Upper lobe of right lung (tissue), 1 donor: ENCODE data around the gene MEIKIN. TPM values are rescaled to one million over a fixed set of nuclear protein-coding genes. Genes with fewer than 3 reads are reported as not detected.
A peak's percentile ranks its signal among the peaks of the same experiment; 100 is the strongest.

Experiments
- ATAC-seq: fragments of 200-7000 bp; cut with Tn5 transposase; one replicate; pipeline ENCODE4 v1.9.1; 2020; ENCODE audit warnings: mild to moderate bottlenecking, moderate library complexity
- DNase-seq: peaks from one replicate; pipeline ENCODE4 v3.0.0-alpha.2; 2020
- H3K27ac ChIP-seq: fragments of 200-600 bp; one replicate; pipeline ENCODE4 v1.8.0; 2022
- H3K27me3 ChIP-seq: fragments of 200-600 bp; one replicate; pipeline ENCODE4 v1.8.0; 2022; ENCODE audit warnings: mild to moderate bottlenecking
- H3K36me3 ChIP-seq: fragments of 200-600 bp; one replicate; pipeline ENCODE4 v1.8.0; 2022
- H3K4me1 ChIP-seq: fragments of 200-600 bp; one replicate; pipeline ENCODE4 v1.8.0; 2022
- H3K4me3 ChIP-seq: fragments of 200-600 bp; one replicate; pipeline ENCODE4 v1.8.0; 2022; ENCODE audit warnings: mild to moderate bottlenecking
- H3K9me3 ChIP-seq: fragments of 200-600 bp; one replicate; pipeline ENCODE4 v1.8.0; 2022
- CTCF ChIP-seq: fragments of 200-600 bp; IDR thresholded peaks from one replicate; pipeline ENCODE4 v1.8.0; 2022; ENCODE audit warnings: antibody characterized with exemption
- intact Hi-C: fragments of 100-400 bp; cut with DNase I; formaldehyde crosslinking; loops from one replicate; pipeline ENCODE4 v1.11.0; 2022
- total RNA-seq: library from RNA; stranded (reverse); fragmentation: NEBNext Ultra II Directional; extraction: Animal tissue kit (Norgen Biotek cat#: 25700); gene quantifications from one replicate; pipeline ENCODE4 v1.2.1, GENCODE V29; 2021
- donor health status: DM: no; HTN: yes; CAD: no; lungs with severe emphysema.

MEIKIN gene
- total RNA-seq, 1 donor from 2014 or later, result not detected

GRCh38 chr5:131795879-131796792 is 149.3 kb downstream of the MEIKIN start:
- H3K27me3 ChIP-seq, result no peaks in the 10 kb centered on the region
- TF ChIP-seq CTCF, result no peak
- H3K9me3 ChIP-seq, result no peaks in the 10 kb centered on the region
- peak; percentile 69 for ATAC-seq
- DNase-seq, result peak; percentile 88
- peaks cover 8% of the 10 kb centered on the region for H3K4me1 ChIP-seq
- peak overlapping the region; percentile 99 for H3K27ac ChIP-seq
- intact Hi-C loops, result no loop called here
- no peaks in the 10 kb centered on the region for H3K36me3 ChIP-seq
- peak overlapping the region; percentile 94 for H3K4me3 ChIP-seq

GRCh38 chr5:131795228-131795627 is 150.2 kb downstream of the MEIKIN start:
- H3K9me3 ChIP-seq, result no peaks in the 10 kb centered on the region
- no peaks in the 10 kb centered on the region for H3K27me3 ChIP-seq
- DNase-seq (no peak), ATAC-seq (no peak)
- intact Hi-C loops, result no loop called here
- no peak for TF ChIP-seq CTCF
- peaks cover 12% of the 10 kb centered on the region for H3K4me1 ChIP-seq
- H3K36me3 ChIP-seq, result no peaks in the 10 kb centered on the region
- H3K4me3 ChIP-seq, result peak overlapping the region; percentile 94
- no peak overlapping the region for H3K27ac ChIP-seq

- TF ChIP-seq CTCF, result no peak
- Histone ChIP-seq H3K27me3 (no peaks in the 10 kb centered on the region), H3K27ac (no peak overlapping the region), H3K36me3 (no peaks in the 10 kb centered on the region), H3K4me1 (peaks cover 19% of the 10 kb centered on the region), H3K9me3 (no peaks in the 10 kb centered on the region), H3K4me3 (peak overlapping the region; percentile 94)
- intact Hi-C loops, result no loop called here
- ATAC-seq (no peak), DNase-seq (no peak)
Observed at GRCh38 chr5:131794586-131794985, 150.9 kb downstream of the MEIKIN start.

DNA sequence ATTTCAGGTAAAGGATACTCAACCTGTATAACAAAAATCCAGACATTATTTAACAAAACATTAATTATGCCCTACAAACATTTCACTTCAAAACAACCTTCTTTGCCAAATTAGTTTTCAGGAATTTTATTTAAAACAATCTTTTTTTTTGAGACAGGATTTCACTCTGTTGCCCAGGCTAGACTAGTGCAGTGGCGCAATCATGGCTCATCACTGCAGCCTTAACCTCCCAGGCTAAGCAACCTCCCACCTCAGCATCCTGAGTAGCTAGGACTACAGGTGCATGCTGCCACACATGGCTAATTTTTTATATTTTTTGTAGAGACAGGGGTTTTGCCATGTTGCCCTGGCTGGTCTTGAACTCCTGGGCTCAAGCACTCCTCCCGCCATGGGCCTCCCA is 152.6 kb downstream of the MEIKIN start:
- ATAC-seq (no peak), DNase-seq (no peak)
- H3K4me3 ChIP-seq, result no peak overlapping the region
- intact Hi-C loops, result no loop called here
- H3K27ac ChIP-seq, result no peak overlapping the region
- peaks cover 28% of the 10 kb centered on the region for H3K4me1 ChIP-seq
- H3K9me3 ChIP-seq, result no peaks in the 10 kb centered on the region
- H3K27me3 ChIP-seq, result no peaks in the 10 kb centered on the region
- H3K36me3 ChIP-seq, result no peaks in the 10 kb centered on the region
- no peak for TF ChIP-seq CTCF

- DNase-seq, result no peak
- Histone ChIP-seq H3K4me3 (no peak overlapping the region), H3K27ac (no peak overlapping the region), H3K27me3 (no peaks in the 10 kb centered on the region), H3K9me3 (no peaks in the 10 kb centered on the region), H3K4me1 (peaks cover 28% of the 10 kb centered on the region), H3K36me3 (no peaks in the 10 kb centered on the region)
- no peak for TF ChIP-seq CTCF
- intact Hi-C loops, result no loop called here
- no peak for ATAC-seq
Observed at GRCh38 chr5:131791866-131792265, 153.6 kb downstream of the MEIKIN start.
